IMR-90 (cell line): ENCODE measurements around the gene CLEC10A. TPM values are rescaled to one million over a fixed set of nuclear protein-coding genes. Genes with fewer than 3 reads are reported as not detected.

Source experiments
- ATAC-seq: fragments of 200-7000 bp; cut with Tn5 transposase; 2 replicates; pipeline ENCODE4 v1.9.1; 2020; ENCODE audit warnings: low read depth, mild to moderate bottlenecking, moderate library complexity
- BruUV-seq: library from RNA; stranded (reverse); fragments of 400-500 nt; replicated peaks from 2 replicates; lab custom pipeline; 2021; lab: Mats Ljungman, UMichigan
- CTCF ChIA-PET: fragments of 300-600 bp; formaldehyde crosslinking; extraction: SDS; loops from one replicate; lab custom pipeline; 2021; ENCODE audit warnings: antibody characterized with exemption; lab: Yijun Ruan, JAX
- POLR2A ChIA-PET: fragments of 300-600 bp; sonication (Branson Sonifier 250); formaldehyde crosslinking; loops from one replicate; lab custom pipeline; 2022; ENCODE audit warnings: antibody characterized with exemption; ENCODE audit not compliant: unreplicated experiment; lab: Charles Lee
- DNase-seq: peaks from one replicate; pipeline ENCODE4 v3.0.0; 2013
- H2AFZ ChIP-seq: replicated peaks from 2 replicates; pipeline ENCODE3; 2013; ENCODE audit warnings: low read length, mild to moderate bottlenecking; ENCODE audit not compliant: poor library complexity
- H2AK5ac ChIP-seq: 2 replicates; pipeline ENCODE4 v1.6.1; 2013; ENCODE audit warnings: low read depth, low read length, inconsistent platforms
- H2AK9ac ChIP-seq: replicated peaks from 2 replicates; pipeline ENCODE3; 2013; ENCODE audit warnings: mild to moderate bottlenecking, low read depth, low read length, moderate library complexity; ENCODE audit not compliant: poor library complexity
- H2BK120ac ChIP-seq: 2 replicates; pipeline ENCODE4 v1.6.1; 2013; ENCODE audit warnings: low read depth, low read length, inconsistent platforms
- H2BK15ac ChIP-seq: 3 replicates; pipeline ENCODE4 v1.6.1; 2013; ENCODE audit warnings: low read depth, low read length, inconsistent platforms
- H2BK20ac ChIP-seq: 2 replicates; pipeline ENCODE4 v1.6.1; 2013; ENCODE audit warnings: low read depth, mild to moderate bottlenecking, inconsistent platforms, low read length, moderate library complexity
- H2BK5ac ChIP-seq: 2 replicates; pipeline ENCODE4 v1.6.1; 2013; ENCODE audit warnings: mild to moderate bottlenecking, low read depth, low read length, inconsistent platforms; ENCODE audit not compliant: poor library complexity, severe bottlenecking
- H3K14ac ChIP-seq: replicated peaks from 2 replicates; pipeline ENCODE4 v1.6.1; 2013; ENCODE audit warnings: low read depth, low read length, inconsistent platforms
- H3K18ac ChIP-seq: 2 replicates; pipeline ENCODE4 v1.6.1; 2013; ENCODE audit warnings: low read depth, low read length, control low read depth
- H3K23ac ChIP-seq: 2 replicates; pipeline ENCODE4 v1.6.1; 2013; ENCODE audit warnings: low read depth, low read length, inconsistent platforms
- H3K27ac ChIP-seq: 2 replicates; pipeline ENCODE4 v1.5.1; 2013; ENCODE audit warnings: mild to moderate bottlenecking, control low read depth, low read length; ENCODE audit not compliant: insufficient read depth
- H3K27me3 ChIP-seq: 2 replicates; pipeline ENCODE4 v1.6.1; 2013; ENCODE audit warnings: low read length; ENCODE audit not compliant: control insufficient read depth, insufficient read depth
- H3K36me3 ChIP-seq: 2 replicates; pipeline ENCODE4 v1.6.1; 2013; ENCODE audit warnings: low read length, mixed read lengths; ENCODE audit not compliant: control insufficient read depth, insufficient read depth
- H3K4ac ChIP-seq: 2 replicates; pipeline ENCODE4 v1.6.1; 2013; ENCODE audit warnings: low read depth, low read length, inconsistent platforms
- H3K4me1 ChIP-seq: 2 replicates; pipeline ENCODE4 v1.6.1; 2013; ENCODE audit warnings: low read length, mixed read lengths; ENCODE audit not compliant: control insufficient read depth, insufficient read depth
- H3K4me2 ChIP-seq: 2 replicates; pipeline ENCODE4 v1.6.1; 2013; ENCODE audit warnings: low read depth, mild to moderate bottlenecking, control low read depth, low read length, moderate library complexity
- H3K4me3 ChIP-seq: 2 replicates; pipeline ENCODE4 v1.5.1; 2013; ENCODE audit warnings: low read depth, mild to moderate bottlenecking, control low read depth, low read length, moderate library complexity; ENCODE audit not compliant: insufficient read depth
- H3K56ac ChIP-seq: 2 replicates; pipeline ENCODE4 v1.6.1; 2013; ENCODE audit warnings: low read length, inconsistent platforms; ENCODE audit not compliant: insufficient read depth; ENCODE audit errors: extremely low read depth
- H3K79me1 ChIP-seq, 2 experiments: 2 replicates each; pipeline ENCODE4 v1.6.1; 2013; ENCODE audit warnings: low read length in 2 of 2, inconsistent platforms in 1 of 2, low read depth in 1 of 2
- H3K9ac ChIP-seq: 2 replicates; pipeline ENCODE4 v1.6.1; 2013; ENCODE audit warnings: low read depth, low read length, control low read depth
- H3K9me1 ChIP-seq: 2 replicates; pipeline ENCODE4 v1.6.1; 2013; ENCODE audit warnings: low read length, inconsistent platforms; ENCODE audit not compliant: insufficient read depth
- H3K9me3 ChIP-seq: 2 replicates; pipeline ENCODE4 v1.6.1; 2013; ENCODE audit warnings: low read length; ENCODE audit not compliant: control insufficient read depth, insufficient read depth
- H4K20me1 ChIP-seq: 2 replicates; pipeline ENCODE4 v1.6.1; 2013; ENCODE audit warnings: low read length, inconsistent platforms; ENCODE audit not compliant: insufficient read depth
- H4K5ac ChIP-seq: 2 replicates; pipeline ENCODE4 v1.6.1; 2013; ENCODE audit warnings: mild to moderate bottlenecking, low read depth, low read length, control low read depth
- H4K8ac ChIP-seq, 2 experiments: 2 replicates each; pipeline ENCODE4 v1.6.1; 2013; ENCODE audit warnings: low read depth in 2 of 2, low read length in 2 of 2, control low read depth in 1 of 2, inconsistent platforms in 1 of 2
- H4K91ac ChIP-seq: 2 replicates; pipeline ENCODE4 v1.6.1; 2013; ENCODE audit warnings: low read depth, low read length, inconsistent platforms; ENCODE audit not compliant: insufficient read depth
- MAZ ChIP-seq: IDR thresholded peaks from 2 replicates; pipeline ENCODE4 v1.6.1; 2012; ENCODE audit warnings: low read depth, mild to moderate bottlenecking, low read length, improper control_type of control experiment, moderate library complexity, borderline replicate concordance
- POLR2A ChIP-seq: IDR thresholded peaks from 2 replicates; pipeline ENCODE4 v1.6.1; 2012; ENCODE audit warnings: mild to moderate bottlenecking, low read depth, low read length
- WGBS, 2 experiments: methylation state at CpG; one replicate each; pipeline versions ENCODE4 v1.1.5 to v1.1.7; 2013; ENCODE audit warnings: missing lambda C conversion rate in 2 of 2; ENCODE audit not compliant: insufficient read length in 1 of 2; ENCODE audit errors: extremely low coverage in 2 of 2; 5-methylcytosine and 5-hydroxymethylcytosine counted together
- dilution Hi-C: fragments of 300-500 bp; cut with HindIII; formaldehyde crosslinking; loops from one replicate; pipeline ENCODE4 v1.14.3; 2018; ENCODE audit warnings: low sequenced_read_pairs; ENCODE audit not compliant: unreplicated experiment
- in situ Hi-C: fragments of 300-500 bp; cut with MboI; formaldehyde crosslinking; loops from 3 replicates; pipeline ENCODE4 v1.14.3; 2019; ENCODE audit warnings: low sequenced_read_pairs, inconsistent platforms, mixed read lengths
- intact Hi-C: fragments of 100-400 bp; cut with micrococcal nuclease; formaldehyde crosslinking; loops from 2 replicates; pipeline ENCODE4 v1.10.0; 2022
- polyA plus RNA-seq, 3 experiments: library from polyadenylated mRNA; depleted of rRNA; stranded (reverse); fragments of >200 nt; gene quantifications; 2 replicates each; pipeline ENCODE4 v1.2.3, GENCODE V29; 2012; ENCODE audit warnings: low replicate concordance in 1 of 3
- total RNA-seq: library from RNA; depleted of rRNA; stranded (reverse); fragments of >200 nt; gene quantifications from 2 replicates; pipeline ENCODE4 v1.2.3, GENCODE V29; 2012

CLEC10A gene
- total and polyA plus RNA-seq, 2 of the 4 experiments (the other 2 are of a cell fraction) = not detected

- Histone ChIP-seq H3K9ac (no peak overlapping the region), H3K9me1 (peaks cover 8% of the 10 kb centered on the region; the same call in 1 of the 2 replicates), H3K79me1 (peaks cover 5 to 17% of the 10 kb centered on the region in 2 experiments; a peak in 1 of 4 replicates), H3K4me1 (peaks cover 11% of the 10 kb centered on the region), H4K8ac (no peak overlapping the region), H4K20me1 (no peaks in the 10 kb centered on the region), H3K4me3 (no peak overlapping the region), H2AK9ac (no peak overlapping the region), H3K4me2 (no peak overlapping the region), H3K9me3 (no peaks in the 10 kb centered on the region), H2AFZ (no peak overlapping the region), H2BK5ac (no peak overlapping the region), H2BK20ac (no peak overlapping the region), H3K27me3 (peaks cover 25% of the 10 kb centered on the region), H2BK15ac (no peak overlapping the region), H4K91ac (no peak overlapping the region), H3K18ac (no peak overlapping the region), H3K36me3 (no peaks in the 10 kb centered on the region), H3K14ac (no peak overlapping the region), H4K5ac (no peak overlapping the region), H3K4ac (no peak overlapping the region), H3K23ac (no peak overlapping the region), H2BK120ac (no peak overlapping the region), H2AK5ac (no peak overlapping the region), H3K27ac (no peak overlapping the region), H3K56ac (no peak overlapping the region)
- ChIA-PET CTCF (no interaction called here), POLR2A (no interaction called here)
- WGBS, 2 experiments = no CpG with 5 or more reads among the region's 5 CpGs
- ATAC-seq = no peak
- no peak for TF ChIP-seq POLR2A
- TF ChIP-seq MAZ = no peak
- no peak for DNase-seq
- BruUV-seq = no TSS peak
- in situ Hi-C loops (loop anchor here (10.0 kb wide), 1 partner anchor 265 kb away; the partner anchor contains the start of gene EIF5A), intact Hi-C loops (loop anchor here (10.0 kb wide), 1 partner anchor 525 kb away; the partner anchor contains the start of gene SENP3), dilution Hi-C loops (no loop called here)
Observed at GRCh38 chr17:7039832-7040231, 40.2 kb downstream of the CLEC10A start.
